Epithelial cell of proximal tubule (primary cell): ENCODE data around the gene ACKR3. TPM values are rescaled to one million over a fixed set of nuclear protein-coding genes. Genes with fewer than 3 reads are reported as not detected.

Source experiments
- DNase-seq: peaks from one replicate; pipeline ENCODE4 v3.0.0-alpha.2; 2011; ENCODE audit warnings: low read depth
- H3K4me3 ChIP-seq: 2 replicates; pipeline ENCODE4 v1.5.1; 2011; ENCODE audit warnings: low read depth, mild to moderate bottlenecking, low read length
- total RNA-seq: library from RNA; depleted of rRNA; stranded (reverse); fragments of >200 nt; gene quantifications from 2 replicates; pipeline ENCODE4 v1.2.3, GENCODE V29; 2015
- TF ChIP-seq, protein P1 (sequence below): conservative IDR thresholded peaks from 2 replicates; pipeline ENCODE4 v1.5.1; 2012; ENCODE audit warnings: low read depth, mild to moderate bottlenecking, low read length

The ACKR3 gene
- total RNA-seq, 1 donor from 2014 or later: not detected

DNA sequence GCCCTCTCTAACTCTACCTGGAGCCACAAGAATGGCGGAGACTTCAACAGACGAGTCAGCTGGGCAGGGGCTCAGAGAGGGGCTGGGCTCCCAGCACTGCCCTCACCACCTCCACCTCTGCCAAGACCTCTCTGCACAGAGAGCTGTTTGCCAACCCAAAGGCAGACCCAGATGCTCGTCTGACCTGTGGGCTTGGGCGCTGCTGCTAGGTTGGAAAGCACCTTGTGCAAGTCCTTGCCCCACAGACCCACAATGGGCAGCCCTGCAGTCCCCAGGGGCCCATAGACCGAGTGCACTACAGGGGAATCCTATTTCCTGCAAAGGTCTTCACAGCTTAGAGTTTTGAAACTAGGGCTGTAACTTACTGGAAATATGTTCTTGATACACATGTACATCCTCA lies 13.3 kb downstream of the ACKR3 start:
- H3K4me3 ChIP-seq: no peak overlapping the region
- no peak for DNase-seq
- TF ChIP-seq, protein P1, sequence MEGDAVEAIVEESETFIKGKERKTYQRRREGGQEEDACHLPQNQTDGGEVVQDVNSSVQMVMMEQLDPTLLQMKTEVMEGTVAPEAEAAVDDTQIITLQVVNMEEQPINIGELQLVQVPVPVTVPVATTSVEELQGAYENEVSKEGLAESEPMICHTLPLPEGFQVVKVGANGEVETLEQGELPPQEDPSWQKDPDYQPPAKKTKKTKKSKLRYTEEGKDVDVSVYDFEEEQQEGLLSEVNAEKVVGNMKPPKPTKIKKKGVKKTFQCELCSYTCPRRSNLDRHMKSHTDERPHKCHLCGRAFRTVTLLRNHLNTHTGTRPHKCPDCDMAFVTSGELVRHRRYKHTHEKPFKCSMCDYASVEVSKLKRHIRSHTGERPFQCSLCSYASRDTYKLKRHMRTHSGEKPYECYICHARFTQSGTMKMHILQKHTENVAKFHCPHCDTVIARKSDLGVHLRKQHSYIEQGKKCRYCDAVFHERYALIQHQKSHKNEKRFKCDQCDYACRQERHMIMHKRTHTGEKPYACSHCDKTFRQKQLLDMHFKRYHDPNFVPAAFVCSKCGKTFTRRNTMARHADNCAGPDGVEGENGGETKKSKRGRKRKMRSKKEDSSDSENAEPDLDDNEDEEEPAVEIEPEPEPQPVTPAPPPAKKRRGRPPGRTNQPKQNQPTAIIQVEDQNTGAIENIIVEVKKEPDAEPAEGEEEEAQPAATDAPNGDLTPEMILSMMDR: no peak

DNA sequence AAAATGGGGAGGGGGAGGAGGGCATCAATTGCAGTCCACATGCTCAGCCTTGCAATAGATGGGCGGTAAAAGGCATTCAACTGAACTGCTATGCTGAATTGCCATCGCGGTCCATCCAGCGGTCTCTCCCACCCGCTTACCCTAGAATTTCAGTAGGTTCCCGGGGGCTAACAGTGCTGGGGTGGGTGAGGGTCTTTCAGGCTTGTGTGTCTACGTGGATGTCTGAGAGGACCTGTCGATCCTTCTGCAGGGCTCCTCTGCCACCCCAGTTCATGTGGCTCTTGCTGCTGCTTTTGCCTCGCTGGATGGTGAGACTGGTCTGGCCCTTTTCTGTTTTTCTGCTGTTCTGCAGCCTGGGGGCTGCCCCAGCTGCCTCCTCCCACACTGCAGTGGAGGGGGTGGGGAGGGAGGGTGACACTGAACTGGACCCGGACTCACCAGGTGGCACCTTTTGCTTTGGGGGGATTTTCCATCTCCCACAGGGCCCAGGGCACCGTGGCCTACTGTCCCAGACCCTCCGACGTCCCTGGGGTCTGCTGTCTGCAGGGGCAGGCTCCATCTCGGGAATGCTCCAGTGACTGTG lies 14.1 kb downstream of the ACKR3 start:
- DNase-seq: no peak
- TF ChIP-seq, protein P1: no peak
- H3K4me3 ChIP-seq: no peak overlapping the region

DNA sequence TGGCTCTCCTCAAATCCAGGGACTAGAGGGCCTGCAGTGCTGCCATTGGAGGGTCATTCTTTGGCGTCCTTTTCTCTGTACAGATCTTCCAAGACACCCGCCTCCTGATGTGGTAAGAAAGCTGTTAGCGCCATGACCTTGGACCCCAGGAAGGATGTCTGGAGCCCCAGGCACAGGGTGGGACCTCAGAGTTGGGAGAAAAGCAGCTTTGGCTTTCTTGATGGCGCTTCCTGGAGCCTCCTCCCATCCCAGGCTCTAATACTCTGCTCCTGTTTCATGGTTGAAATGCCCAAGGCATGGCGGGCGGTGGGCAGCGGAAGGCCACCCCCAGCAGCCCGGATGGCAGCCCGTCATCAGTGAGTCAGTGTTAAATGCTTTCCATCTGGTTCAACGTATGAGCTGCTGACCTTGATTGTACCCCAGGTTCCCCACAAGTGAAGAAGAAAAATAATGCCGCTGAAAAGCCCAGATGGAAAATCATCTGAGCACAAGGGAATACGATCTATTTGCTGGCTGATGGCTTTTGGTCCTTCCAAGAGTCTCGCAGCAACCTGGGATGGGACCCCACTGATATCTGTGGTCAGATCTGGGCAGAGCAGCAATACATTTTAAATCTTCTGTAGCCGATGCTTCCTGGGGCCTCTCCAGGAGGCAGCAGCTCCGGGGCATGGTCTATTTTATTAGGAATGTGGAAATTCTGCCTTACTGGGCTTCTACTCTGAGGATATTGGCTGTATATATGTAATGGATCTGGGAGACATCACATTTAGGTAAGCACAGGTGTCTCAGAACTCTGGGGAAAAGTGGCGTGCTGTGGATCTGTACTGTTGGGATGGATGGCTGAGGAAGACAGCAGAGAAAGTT lies 15.1 kb downstream of the ACKR3 start:
- DNase-seq: no peak
- TF ChIP-seq, protein P1: no peak
- H3K4me3 ChIP-seq: no peak overlapping the region

DNA sequence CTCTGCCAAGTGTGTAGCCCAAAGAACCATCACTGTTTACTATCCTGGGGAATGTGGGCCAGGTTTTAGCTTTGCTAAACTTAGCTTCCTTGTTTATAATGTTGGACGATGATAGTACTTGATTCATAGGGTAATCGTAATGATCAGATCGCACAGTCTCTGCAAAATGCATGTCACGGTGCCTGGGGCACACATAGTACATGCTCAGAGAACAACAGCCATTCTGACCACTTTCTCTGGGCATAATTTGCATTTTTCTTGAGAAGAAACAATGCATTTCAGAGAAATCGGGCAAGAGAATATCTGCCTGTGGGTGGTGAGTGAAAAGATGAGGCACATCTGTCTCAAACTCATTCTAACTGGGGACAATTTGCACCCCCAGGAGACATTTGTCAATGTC lies 16.3 kb downstream of the ACKR3 start:
- H3K4me3 ChIP-seq: no peak overlapping the region
- no peak for DNase-seq
- TF ChIP-seq, protein P1: no peak

DNA sequence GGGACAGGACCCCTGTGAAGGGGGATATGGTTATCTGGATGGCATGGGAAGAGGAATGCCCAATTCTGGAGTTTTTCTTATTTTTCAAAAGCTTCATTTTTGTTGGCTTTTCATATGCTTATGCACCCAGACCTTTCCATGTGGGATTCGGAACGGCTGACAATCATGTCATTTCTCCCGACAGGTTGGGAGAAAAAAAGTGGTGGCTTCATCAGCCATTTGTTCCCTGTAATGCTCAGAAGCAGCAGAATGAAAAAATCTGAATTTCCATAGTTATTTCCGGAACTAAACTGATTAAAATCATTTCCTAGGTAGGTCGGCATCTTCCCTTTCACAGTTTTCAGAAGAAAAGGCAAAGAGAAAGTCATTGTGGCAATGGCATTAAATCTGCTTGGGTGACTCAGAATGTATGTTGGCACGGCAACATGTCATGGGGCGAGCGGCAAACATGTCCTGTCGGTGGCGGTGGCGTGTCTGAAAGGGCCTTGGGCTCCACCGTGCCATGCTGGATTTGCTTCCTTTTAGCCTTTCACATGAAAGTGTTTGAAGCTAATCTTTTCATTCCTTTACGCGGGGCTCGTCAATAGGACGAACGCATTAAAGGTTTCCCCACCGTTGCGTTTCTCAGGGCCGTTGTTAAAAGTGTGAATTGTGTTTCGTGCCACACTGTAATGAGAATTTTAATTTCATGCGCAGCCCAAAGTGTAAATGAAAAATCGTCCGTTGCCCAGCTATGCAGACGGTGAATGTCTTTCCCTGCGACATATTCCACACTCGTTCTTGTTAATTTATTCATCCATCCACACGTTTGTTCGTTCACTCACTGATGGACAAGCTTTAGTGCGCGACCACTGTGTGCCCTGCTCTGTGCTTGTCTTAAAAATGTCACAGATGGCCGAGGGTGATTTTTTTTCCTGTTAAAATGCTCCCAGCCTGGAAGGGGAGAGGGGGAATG lies 18.5 kb downstream of the ACKR3 start:
- no peak overlapping the region for H3K4me3 ChIP-seq
- TF ChIP-seq, protein P1: no peak
- no peak for DNase-seq

DNA sequence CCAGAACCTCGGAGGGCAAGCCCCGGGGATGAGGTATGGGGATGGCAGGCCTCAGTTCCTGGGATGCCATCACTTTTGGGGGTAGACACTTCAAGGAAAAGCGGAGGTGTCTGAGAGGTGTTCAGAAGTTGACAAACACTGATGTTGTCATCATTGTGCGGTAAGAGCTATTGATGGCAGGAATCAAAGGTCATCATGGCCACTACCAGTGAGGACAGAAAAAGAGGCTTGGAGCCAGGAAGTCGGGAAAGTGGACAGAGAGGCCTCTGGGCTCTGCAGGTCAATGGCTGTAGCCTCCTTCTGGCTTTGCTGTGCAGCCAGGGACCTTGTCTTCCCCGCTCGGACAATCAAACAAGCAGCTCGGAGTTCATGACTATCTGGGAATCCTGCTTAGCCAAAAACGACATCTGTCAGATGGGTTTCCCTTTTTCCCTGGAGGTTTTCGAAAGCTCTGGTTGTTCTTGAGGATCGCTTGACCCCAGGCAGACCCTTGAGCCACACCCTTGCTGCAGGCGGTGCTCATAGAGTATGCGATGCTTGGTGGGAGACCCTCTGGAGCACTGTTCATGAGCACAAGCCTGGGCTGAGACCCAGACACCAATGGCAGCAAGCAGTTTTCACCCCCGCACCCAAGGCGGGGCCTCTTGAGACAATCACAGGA lies 19.4 kb downstream of the ACKR3 start:
- no peak overlapping the region for H3K4me3 ChIP-seq
- TF ChIP-seq, protein P1: no peak
- no peak for DNase-seq
